HEK293T (cell line): Measurements from ENCODE around the gene HEYL.

ENCODE experiments used
- CTCF ChIA-PET: fragments of 350-600 bp; formaldehyde crosslinking; extraction: SDS; loops from one replicate; lab custom pipeline; 2021; ENCODE audit warnings: antibody characterized with exemption, inconsistent platforms; lab: Yijun Ruan, JAX
- POLR2A ChIA-PET: fragments of 350-600 bp; formaldehyde crosslinking; extraction: SDS; loops from one replicate; lab custom pipeline; 2020; ENCODE audit warnings: antibody characterized with exemption, inconsistent platforms; lab: Yijun Ruan, JAX
- DNase-seq: peaks from one replicate; pipeline ENCODE4 v3.0.0; 2012; ENCODE audit warnings: mixed read lengths; ENCODE audit errors: extremely low spot score
- ARNT ChIP-seq: fragments of 450-650 bp; IDR thresholded peaks from 2 replicates; pipeline ENCODE4 v1.6.1; 2017; ENCODE audit warnings: mild to moderate bottlenecking
- BHLHE40 ChIP-seq: fragments of 450-650 bp; IDR thresholded peaks from 2 replicates; pipeline ENCODE4 v1.6.1; 2016; ENCODE audit warnings: mild to moderate bottlenecking, moderate library complexity, borderline replicate concordance
- CTBP1 ChIP-seq: fragments of 450-650 bp; IDR thresholded peaks from 2 replicates; pipeline ENCODE4 v1.6.1; 2016; ENCODE audit warnings: borderline replicate concordance
- ELF4 ChIP-seq: fragments of 450-650 bp; IDR thresholded peaks from 2 replicates; pipeline ENCODE4 v1.6.1; 2017; ENCODE audit warnings: antibody characterized with exemption
- FOXA1 ChIP-seq: fragments of 450-650 bp; IDR thresholded peaks from 2 replicates; pipeline ENCODE4 v1.6.1; 2016; ENCODE audit warnings: mild to moderate bottlenecking
- FOXK2 ChIP-seq: fragments of 450-650 bp; IDR thresholded peaks from 2 replicates; pipeline ENCODE4 v1.6.1; 2016; ENCODE audit warnings: mild to moderate bottlenecking
- FOXM1 ChIP-seq: fragments of 450-650 bp; IDR thresholded peaks from 2 replicates; pipeline ENCODE4 v1.6.1; 2017; ENCODE audit warnings: mild to moderate bottlenecking, borderline replicate concordance
- HDGF ChIP-seq: fragments of 450-650 bp; IDR thresholded peaks from 2 replicates; pipeline ENCODE4 v1.6.1; 2017; ENCODE audit warnings: antibody characterized with exemption, borderline replicate concordance
- L3MBTL2 ChIP-seq: fragments of 450-650 bp; conservative IDR thresholded peaks from 2 replicates; pipeline ENCODE4 v1.6.1; 2016; ENCODE audit warnings: mild to moderate bottlenecking
- LEF1 ChIP-seq: fragments of 450-650 bp; IDR thresholded peaks from 2 replicates; pipeline ENCODE4 v1.6.1; 2017; ENCODE audit warnings: mild to moderate bottlenecking, borderline replicate concordance
- NFRKB ChIP-seq: fragments of 450-650 bp; IDR thresholded peaks from 2 replicates; pipeline ENCODE4 v1.6.1; 2016; ENCODE audit warnings: mild to moderate bottlenecking, moderate library complexity
- SP1 ChIP-seq: fragments of 450-650 bp; IDR thresholded peaks from 2 replicates; pipeline ENCODE4 v1.6.1; 2017
- SUZ12 ChIP-seq: fragments of 450-650 bp; IDR thresholded peaks from 2 replicates; pipeline ENCODE4 v1.6.1; 2016; ENCODE audit warnings: mild to moderate bottlenecking
- TARDBP ChIP-seq: fragments of 450-650 bp; IDR thresholded peaks from 2 replicates; pipeline ENCODE4 v1.6.1; 2016
- ZNF384 ChIP-seq: fragments of 450-650 bp; IDR thresholded peaks from 2 replicates; pipeline ENCODE4 v1.6.1; 2016
- TF ChIP-seq, protein P1 (sequence below): fragments of 450-650 bp; IDR thresholded peaks from 2 replicates; pipeline ENCODE4 v1.6.1; 2016

Gene HEYL

DNA sequence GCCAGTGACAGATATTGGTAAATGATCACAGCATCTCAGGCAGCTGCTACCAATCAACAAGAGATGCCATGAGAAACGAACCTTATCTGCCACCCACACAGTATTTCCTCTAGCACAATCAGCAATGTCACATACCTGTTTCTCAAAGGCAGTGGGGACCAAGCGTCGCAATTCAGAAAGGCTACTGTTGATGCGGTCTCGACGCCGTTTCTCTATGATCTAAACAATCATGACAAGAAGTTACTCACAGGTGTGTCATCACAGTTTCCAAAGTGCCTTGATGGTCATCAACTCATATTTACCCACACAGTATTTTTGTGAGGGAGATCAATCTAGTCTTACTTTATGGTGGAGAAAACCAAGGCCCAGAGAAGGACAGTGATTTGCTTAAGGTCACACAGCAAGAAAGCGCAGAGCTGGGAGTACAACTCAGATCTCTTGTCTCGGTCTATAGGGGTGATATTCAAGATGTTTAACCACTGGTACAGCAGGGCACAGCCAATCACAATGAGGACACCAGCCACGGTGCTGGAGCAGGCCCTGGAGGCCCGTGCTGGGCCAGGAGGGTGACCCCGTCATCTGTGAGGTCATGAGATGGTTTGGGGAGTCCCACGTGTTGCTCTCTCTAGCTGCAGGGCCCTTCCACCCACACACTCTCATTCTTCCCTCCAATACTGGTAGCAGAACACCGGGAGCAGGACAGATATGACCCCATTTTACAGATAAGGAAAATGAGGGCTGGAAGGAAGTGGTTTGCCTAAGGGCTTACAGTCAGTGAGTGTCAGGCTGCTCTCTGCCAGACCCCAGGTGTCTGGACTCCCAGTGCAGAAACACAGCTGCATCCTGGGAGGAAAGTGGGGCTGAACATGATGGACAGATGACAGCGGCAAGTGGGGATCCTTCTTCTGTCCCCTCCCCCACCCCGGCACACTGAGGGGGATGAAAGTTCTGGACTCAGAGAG lies 7.8 kb downstream of the HEYL start:
- POLR2A ChIA-PET: no interaction called here
- CTCF ChIA-PET: interaction anchor here (1.0 to 1.7 kb wide), 2 partner anchors 16 to 25 kb away, joined by 3 to 4 read pairs; no protein-coding TSS in a partner anchor
- TF ChIP-seq L3MBTL2 (no peak), ARNT (no peak), SP1 (no peak), BHLHE40 (no peak), HDGF (no peak), SUZ12 (no peak), FOXA1 (no peak), FOXM1 (no peak), FOXK2 (no peak)
- TF ChIP-seq, protein P1, sequence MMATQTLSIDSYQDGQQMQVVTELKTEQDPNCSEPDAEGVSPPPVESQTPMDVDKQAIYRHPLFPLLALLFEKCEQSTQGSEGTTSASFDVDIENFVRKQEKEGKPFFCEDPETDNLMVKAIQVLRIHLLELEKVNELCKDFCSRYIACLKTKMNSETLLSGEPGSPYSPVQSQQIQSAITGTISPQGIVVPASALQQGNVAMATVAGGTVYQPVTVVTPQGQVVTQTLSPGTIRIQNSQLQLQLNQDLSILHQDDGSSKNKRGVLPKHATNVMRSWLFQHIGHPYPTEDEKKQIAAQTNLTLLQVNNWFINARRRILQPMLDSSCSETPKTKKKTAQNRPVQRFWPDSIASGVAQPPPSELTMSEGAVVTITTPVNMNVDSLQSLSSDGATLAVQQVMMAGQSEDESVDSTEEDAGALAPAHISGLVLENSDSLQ: no peak
- DNase-seq: no peak

DNA sequence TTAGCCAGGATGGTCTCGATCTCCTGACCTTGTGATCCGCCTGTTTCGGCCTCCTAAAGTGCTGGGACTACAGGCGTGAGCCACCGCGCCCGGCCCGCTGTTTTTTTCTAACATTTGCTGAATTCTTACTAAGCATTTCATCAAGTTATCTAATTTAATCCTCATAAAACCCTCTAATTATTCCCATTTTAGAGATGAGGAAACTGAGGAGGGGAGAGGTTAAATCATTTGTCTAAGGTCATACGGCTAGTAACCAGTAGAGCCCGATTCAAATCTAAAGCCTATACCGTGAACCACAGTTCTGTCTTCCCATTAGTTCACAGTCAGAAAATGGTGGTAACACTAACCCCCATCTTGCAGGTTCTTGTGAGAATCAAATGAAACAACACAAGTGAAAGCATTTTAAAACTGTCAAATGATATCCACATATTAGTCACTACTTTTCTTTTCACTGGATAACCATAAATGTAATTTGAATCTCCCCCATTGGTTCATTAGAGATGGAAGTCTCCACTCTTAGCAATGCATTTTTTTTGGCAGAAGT lies 10.6 kb downstream of the HEYL start:
- DNase-seq: no peak
- ChIA-PET CTCF (no interaction called here), POLR2A (no interaction called here)
- TF ChIP-seq NFRKB: no peak
- no peak for TF ChIP-seq L3MBTL2
- TF ChIP-seq ARNT: no peak
- no peak for TF ChIP-seq HDGF
- TF ChIP-seq CTBP1: no peak
- TF ChIP-seq FOXM1: no peak
- TF ChIP-seq, protein P1: no peak
- TF ChIP-seq ZNF384: no peak
- no peak for TF ChIP-seq BHLHE40
- no peak for TF ChIP-seq FOXK2
- no peak for TF ChIP-seq ELF4
- no peak for TF ChIP-seq FOXA1
- no peak for TF ChIP-seq SP1
- no peak for TF ChIP-seq SUZ12
- TF ChIP-seq LEF1: no peak
- TF ChIP-seq TARDBP: no peak

DNA sequence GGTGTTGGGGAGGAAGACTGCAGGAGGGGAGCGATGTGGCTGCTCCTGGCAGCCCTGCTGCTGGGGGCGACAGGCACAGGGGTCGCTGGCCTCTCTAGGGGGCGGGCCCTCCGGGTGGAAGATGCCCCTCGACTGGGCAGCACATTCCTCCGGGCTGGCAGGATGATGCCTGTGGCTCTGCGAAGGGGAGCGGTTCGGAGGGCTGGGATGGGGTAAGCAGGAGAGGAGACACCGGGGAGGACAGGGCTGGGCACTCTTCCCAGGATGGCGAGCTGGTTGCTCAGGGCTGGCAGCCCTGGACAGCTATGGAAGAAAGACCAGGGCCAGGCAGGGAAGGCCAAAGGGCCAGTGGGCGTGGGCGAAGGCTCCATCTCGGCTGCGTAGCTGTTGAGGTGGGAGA lies 12.8 kb downstream of the HEYL start:
- TF ChIP-seq SUZ12: no peak
- no peak for TF ChIP-seq NFRKB
- no peak for TF ChIP-seq TARDBP
- no peak for TF ChIP-seq FOXK2
- TF ChIP-seq CTBP1: no peak
- TF ChIP-seq ELF4: no peak
- no peak for TF ChIP-seq SP1
- TF ChIP-seq, protein P1: no peak
- TF ChIP-seq ZNF384: no peak
- TF ChIP-seq BHLHE40: no peak
- no peak for TF ChIP-seq L3MBTL2
- TF ChIP-seq FOXA1: no peak
- TF ChIP-seq HDGF: no peak
- ChIA-PET CTCF (no interaction called here), POLR2A (no interaction called here)
- DNase-seq: no peak

DNA sequence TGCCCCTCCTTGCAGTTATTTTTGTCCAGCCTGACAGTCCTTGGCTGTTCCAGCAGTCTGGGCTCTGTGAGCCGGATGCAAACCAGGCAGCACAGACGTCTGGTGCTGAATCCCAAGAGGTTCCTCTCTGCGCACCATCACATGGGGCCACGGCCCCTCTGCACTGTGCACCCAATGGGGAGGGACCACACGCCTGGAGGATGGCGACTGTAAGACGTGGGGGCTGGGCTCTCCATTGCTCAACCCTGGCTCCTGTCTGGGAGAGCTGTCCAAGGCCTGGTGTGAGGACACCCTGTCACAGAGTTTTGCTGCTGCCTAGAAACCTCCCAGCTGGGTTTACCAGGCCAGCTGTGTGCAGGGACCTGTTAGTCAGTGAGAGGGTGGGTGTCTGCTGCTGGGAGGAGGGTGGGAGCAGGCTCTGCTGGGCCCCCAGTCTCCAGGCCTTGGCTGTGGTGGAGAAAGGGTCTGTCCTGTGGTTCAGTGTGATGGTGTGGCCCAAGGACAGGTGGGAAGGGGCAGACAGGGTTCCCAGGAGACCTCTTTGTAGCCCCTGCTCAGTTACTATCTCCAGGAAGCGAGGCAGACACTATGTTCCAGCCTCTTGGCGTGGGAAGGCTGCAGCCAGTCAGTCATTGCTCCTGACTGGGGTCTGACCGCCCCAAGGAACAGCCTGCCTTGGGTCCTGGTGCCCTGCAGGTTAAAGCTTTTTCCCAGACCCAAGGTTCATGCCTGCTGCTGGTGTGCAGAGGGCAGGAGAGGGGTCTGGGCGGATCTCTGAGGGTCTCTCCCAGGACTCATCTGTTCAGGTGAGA lies 13.8 kb downstream of the HEYL start:
- ChIA-PET POLR2A (no interaction called here), CTCF (no interaction called here)
- no peak for DNase-seq
- TF ChIP-seq TARDBP: no peak
- no peak for TF ChIP-seq NFRKB
- TF ChIP-seq, protein P1: no peak
- no peak for TF ChIP-seq FOXK2
- no peak for TF ChIP-seq SP1
- TF ChIP-seq L3MBTL2: no peak
- no peak for TF ChIP-seq HDGF
- TF ChIP-seq LEF1: no peak
- no peak for TF ChIP-seq ARNT
- TF ChIP-seq SUZ12: no peak
- no peak for TF ChIP-seq ELF4
- no peak for TF ChIP-seq ZNF384
- TF ChIP-seq FOXA1: no peak

- ChIA-PET POLR2A (no interaction called here), CTCF (no interaction called here)
- DNase-seq: no peak
- TF ChIP-seq ZNF384: no peak
- no peak for TF ChIP-seq ELF4
These were observed 14.4 kb downstream of the HEYL start for GRCh38 chr1:39625009-39625408.
